ENCODE results near the gene PTCD2. TPM values are rescaled to one million over a fixed set of nuclear protein-coding genes. Genes with fewer than 3 reads are reported as not detected.
A peak's percentile ranks its signal among the peaks of the same experiment; 100 is the strongest.

Gene PTCD2
- total and polyA plus RNA-seq, 2 donors (not counting 3 experiments of a cell fraction or from before 2014, with no cell fraction given) = 4.3 to 6.7 TPM

- peaks cover 18% of the 10 kb centered on the region for H3K4me1 ChIP-seq (ENCODE audit: control insufficient read depth, extremely low read depth, insufficient read depth, low read length)
- no peaks in the 10 kb centered on the region for H4K20me1 ChIP-seq (replicated peaks; ENCODE audit: control insufficient read depth, extremely low read depth, insufficient read depth, low read length)
- H3K79me2 ChIP-seq (ENCODE audit: control insufficient read depth, insufficient read depth, low read length) = peaks cover 4% of the 10 kb centered on the region
- intact Hi-C loops (cut with micrococcal nuclease) (no loop called here), dilution Hi-C loops (cut with MboI; ENCODE audit: extremely low pct_ligation_motif_present, low sequenced_read_pairs) (no loop called here)
- no TSS peak for BruUV-seq (replicated peaks)
- no peaks in the 10 kb centered on the region for H3K9me3 ChIP-seq (replicated peaks; ENCODE audit: control insufficient read depth, insufficient read depth, low read length)
- H3K4me2 ChIP-seq (ENCODE audit: insufficient read depth, low read length) = no peak overlapping the region
- CTCF ChIA-PET = interaction anchor here (0.7 to 2.4 kb wide), 32 partner anchors 8 to 498 kb away, joined by 3 to 17 read pairs (median 4); partner anchors contain the start of genes MAP1B, MRPS27 and PTCD2
- no peaks in the 10 kb centered on the region for H3K36me3 ChIP-seq (ENCODE audit: control insufficient read depth in 2 of 2, extremely low read depth in 1 of 2, insufficient read depth in 2 of 2, low read length in 2 of 2)
- no peak overlapping the region for H3K4me3 ChIP-seq (replicated peaks in 1 of 3; ENCODE audit: insufficient read depth in 1 of 3, low read depth in 1 of 3, low read length in 3 of 3)
- TF ChIP-seq GATA2 (IDR thresholded peaks at IDR 0.05; ENCODE audit: insufficient read depth, insufficient read length, low read depth, low read length) (peak; percentile 20), POLR2A (IDR thresholded peaks at IDR 0.05; ENCODE audit: low read depth, low read length) (no peak), CTCF (IDR thresholded peaks at IDR 0.05; ENCODE audit: extremely low read depth in 1 of 2, insufficient read depth in 1 of 2, low read depth in 1 of 2, low read length in 2 of 2) (peak; percentile 32 to 51)
- FAIRE-seq = no peak
- no peaks in the 10 kb centered on the region for H3K27me3 ChIP-seq (ENCODE audit: control insufficient read depth in 2 of 2, insufficient read depth in 2 of 2, low read length in 2 of 2)
- H3K9ac ChIP-seq (replicated peaks; ENCODE audit: extremely low read depth, insufficient read depth, low read length) = no peak overlapping the region
- H3K9me1 ChIP-seq (replicated peaks; ENCODE audit: control insufficient read depth, extremely low read depth, insufficient read depth, low read length) = no peaks in the 10 kb centered on the region
- POLR2A ChIA-PET = no interaction called here
- no peak overlapping the region for H3K27ac ChIP-seq (ENCODE audit: insufficient read depth, low read depth, low read length)
- peak; percentile 60 for DNase-seq (ENCODE audit: low read depth, low spot score)
- no peak overlapping the region for H2AFZ ChIP-seq (ENCODE audit: low read depth, low read length)
These were observed 39.5 kb upstream of the PTCD2 start for GRCh38 chr5:72280581-72281069.

DNA sequence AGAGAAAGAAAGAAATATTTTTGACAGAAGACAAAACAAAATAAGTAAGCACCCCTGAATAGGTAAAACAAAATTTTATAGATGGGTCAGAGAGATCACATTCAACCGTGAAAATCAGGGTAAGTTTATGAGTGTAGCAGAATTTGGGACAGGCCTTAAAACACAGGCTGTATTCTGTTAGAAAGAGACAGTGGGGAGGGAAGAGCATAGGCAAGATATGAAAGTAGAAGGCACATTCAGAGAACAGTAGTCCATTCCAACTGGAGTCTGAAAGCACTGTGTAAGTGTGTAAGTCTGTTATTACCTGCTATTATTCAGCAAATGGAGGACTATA, 38.8 kb upstream of the PTCD2 start:
- no TSS peak for BruUV-seq (replicated peaks)
- H4K20me1 ChIP-seq (replicated peaks; ENCODE audit: control insufficient read depth, extremely low read depth, insufficient read depth, low read length) = no peaks in the 10 kb centered on the region
- ChIA-PET POLR2A (interaction anchor here (1.3 kb wide), 1 partner anchor 26 kb away, joined by 3 read pairs; no protein-coding TSS in a partner anchor), CTCF (interaction anchor here (0.9 to 4.1 kb wide), 10 partner anchors 21 to 166 kb away, joined by 3 to 22 read pairs (median 8); no protein-coding TSS in a partner anchor)
- no peak overlapping the region for H3K4me3 ChIP-seq (replicated peaks in 1 of 3; ENCODE audit: insufficient read depth in 1 of 3, low read depth in 1 of 3, low read length in 3 of 3)
- H3K27me3 ChIP-seq (ENCODE audit: control insufficient read depth in 2 of 2, insufficient read depth in 2 of 2, low read length in 2 of 2) = no peaks in the 10 kb centered on the region
- TF ChIP-seq GATA2 (IDR thresholded peaks at IDR 0.05; ENCODE audit: insufficient read depth, insufficient read length, low read depth, low read length) (no peak), POLR2A (IDR thresholded peaks at IDR 0.05; ENCODE audit: low read depth, low read length) (no peak), CTCF (IDR thresholded peaks at IDR 0.05; ENCODE audit: extremely low read depth in 1 of 2, insufficient read depth in 1 of 2, low read depth in 1 of 2, low read length in 2 of 2) (no peak), POLR2AphosphoS5 (IDR thresholded peaks at IDR 0.05; ENCODE audit: insufficient read depth, low read depth, low read length) (no peak), JUN (IDR thresholded peaks at IDR 0.05; ENCODE audit: borderline replicate concordance, insufficient read depth, insufficient read length, low read depth) (no peak), EZH2 (IDR thresholded peaks at IDR 0.05; ENCODE audit: borderline replicate concordance, low read depth, low read length, severe bottlenecking) (no peak), MYC (IDR thresholded peaks at IDR 0.05; ENCODE audit: low read depth, low read length) (no peak), FOS (IDR thresholded peaks at IDR 0.05; ENCODE audit: borderline replicate concordance, insufficient read depth, low read length) (no peak)
- TF ChIP-seq, protein P1, sequence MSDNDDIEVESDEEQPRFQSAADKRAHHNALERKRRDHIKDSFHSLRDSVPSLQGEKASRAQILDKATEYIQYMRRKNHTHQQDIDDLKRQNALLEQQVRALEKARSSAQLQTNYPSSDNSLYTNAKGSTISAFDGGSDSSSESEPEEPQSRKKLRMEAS (IDR thresholded peaks at IDR 0.05; ENCODE audit: insufficient read depth, insufficient read length) = no peak
- no peak for FAIRE-seq
- no peaks in the 10 kb centered on the region for H3K36me3 ChIP-seq (ENCODE audit: control insufficient read depth in 2 of 2, extremely low read depth in 1 of 2, insufficient read depth in 2 of 2, low read length in 2 of 2)
- intact Hi-C loops (cut with micrococcal nuclease) (no loop called here), dilution Hi-C loops (cut with MboI; ENCODE audit: extremely low pct_ligation_motif_present, low sequenced_read_pairs) (no loop called here)
- no peak overlapping the region for H3K27ac ChIP-seq (ENCODE audit: insufficient read depth, low read depth, low read length)
- no peaks in the 10 kb centered on the region for H3K9me1 ChIP-seq (replicated peaks; ENCODE audit: control insufficient read depth, extremely low read depth, insufficient read depth, low read length)
- H3K4me1 ChIP-seq (ENCODE audit: control insufficient read depth, extremely low read depth, insufficient read depth, low read length) = peaks cover 18% of the 10 kb centered on the region
- H2AFZ ChIP-seq (ENCODE audit: low read depth, low read length) = no peak overlapping the region
- H3K79me2 ChIP-seq (ENCODE audit: control insufficient read depth, insufficient read depth, low read length) = peaks cover 4% of the 10 kb centered on the region
- H3K9ac ChIP-seq (replicated peaks; ENCODE audit: extremely low read depth, insufficient read depth, low read length) = no peak overlapping the region
- DNase-seq (ENCODE audit: low read depth, low spot score) = no peak
- H3K4me2 ChIP-seq (ENCODE audit: insufficient read depth, low read length) = no peak overlapping the region
- no peaks in the 10 kb centered on the region for H3K9me3 ChIP-seq (replicated peaks; ENCODE audit: control insufficient read depth, insufficient read depth, low read length)
